ENCODE results near the gene KCNQ1OT1. TPM values are rescaled to one million over a fixed set of nuclear protein-coding genes. Genes with fewer than 3 reads are reported as not detected.

Gene KCNQ1OT1
- total RNA-seq, 1 donor from 2014 or later, result 0.33 TPM

GRCh38 chr11:2586087-2586792, 113.6 kb downstream of the KCNQ1OT1 start:
- Histone ChIP-seq H3K36me3 (no peaks in the 10 kb centered on the region), H3K4me3 (no peak overlapping the region), H3K27me3 (ENCODE audit: low read depth) (no peaks in the 10 kb centered on the region), H3K4me1 (peaks cover 15% of the 10 kb centered on the region), H3K27ac (replicated peaks) (no peak overlapping the region), H3K9me3 (replicated peaks) (no peaks in the 10 kb centered on the region)
- intact Hi-C loops (cut with micrococcal nuclease), result no loop called here
- DNase-seq, result peak; percentile 9
- TF ChIP-seq, protein P1, sequence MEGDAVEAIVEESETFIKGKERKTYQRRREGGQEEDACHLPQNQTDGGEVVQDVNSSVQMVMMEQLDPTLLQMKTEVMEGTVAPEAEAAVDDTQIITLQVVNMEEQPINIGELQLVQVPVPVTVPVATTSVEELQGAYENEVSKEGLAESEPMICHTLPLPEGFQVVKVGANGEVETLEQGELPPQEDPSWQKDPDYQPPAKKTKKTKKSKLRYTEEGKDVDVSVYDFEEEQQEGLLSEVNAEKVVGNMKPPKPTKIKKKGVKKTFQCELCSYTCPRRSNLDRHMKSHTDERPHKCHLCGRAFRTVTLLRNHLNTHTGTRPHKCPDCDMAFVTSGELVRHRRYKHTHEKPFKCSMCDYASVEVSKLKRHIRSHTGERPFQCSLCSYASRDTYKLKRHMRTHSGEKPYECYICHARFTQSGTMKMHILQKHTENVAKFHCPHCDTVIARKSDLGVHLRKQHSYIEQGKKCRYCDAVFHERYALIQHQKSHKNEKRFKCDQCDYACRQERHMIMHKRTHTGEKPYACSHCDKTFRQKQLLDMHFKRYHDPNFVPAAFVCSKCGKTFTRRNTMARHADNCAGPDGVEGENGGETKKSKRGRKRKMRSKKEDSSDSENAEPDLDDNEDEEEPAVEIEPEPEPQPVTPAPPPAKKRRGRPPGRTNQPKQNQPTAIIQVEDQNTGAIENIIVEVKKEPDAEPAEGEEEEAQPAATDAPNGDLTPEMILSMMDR (IDR thresholded peaks at IDR 0.05; ENCODE audit: borderline replicate concordance), result no peak

DNA sequence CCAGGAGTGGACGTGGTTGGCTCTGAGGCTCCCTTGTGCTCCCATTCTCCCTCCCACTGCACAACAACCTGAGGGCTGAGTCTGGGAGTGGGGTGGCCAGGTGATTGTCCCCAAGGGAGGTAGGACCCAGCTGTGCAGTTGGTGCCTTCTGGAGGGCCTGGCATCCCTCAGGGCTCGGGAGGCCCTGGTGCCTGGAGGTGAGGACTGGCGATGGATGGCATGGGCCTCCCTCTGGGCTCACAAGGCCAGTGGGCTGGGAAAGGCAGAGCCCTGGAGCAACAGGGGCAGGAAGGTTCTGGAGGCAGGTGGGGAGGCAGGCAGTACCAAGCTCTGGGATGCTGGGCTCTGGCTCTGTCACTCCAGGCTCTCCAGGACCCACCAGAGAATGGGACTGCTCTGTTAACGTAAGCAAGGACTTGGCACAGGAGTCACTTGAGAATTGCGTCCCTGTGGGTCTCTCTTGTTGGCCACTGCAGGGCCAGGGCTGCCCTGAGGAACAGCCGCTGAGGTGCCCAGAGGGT, 114.2 kb downstream of the KCNQ1OT1 start:
- intact Hi-C loops (cut with micrococcal nuclease), result no loop called here
- DNase-seq, result no peak

DNA sequence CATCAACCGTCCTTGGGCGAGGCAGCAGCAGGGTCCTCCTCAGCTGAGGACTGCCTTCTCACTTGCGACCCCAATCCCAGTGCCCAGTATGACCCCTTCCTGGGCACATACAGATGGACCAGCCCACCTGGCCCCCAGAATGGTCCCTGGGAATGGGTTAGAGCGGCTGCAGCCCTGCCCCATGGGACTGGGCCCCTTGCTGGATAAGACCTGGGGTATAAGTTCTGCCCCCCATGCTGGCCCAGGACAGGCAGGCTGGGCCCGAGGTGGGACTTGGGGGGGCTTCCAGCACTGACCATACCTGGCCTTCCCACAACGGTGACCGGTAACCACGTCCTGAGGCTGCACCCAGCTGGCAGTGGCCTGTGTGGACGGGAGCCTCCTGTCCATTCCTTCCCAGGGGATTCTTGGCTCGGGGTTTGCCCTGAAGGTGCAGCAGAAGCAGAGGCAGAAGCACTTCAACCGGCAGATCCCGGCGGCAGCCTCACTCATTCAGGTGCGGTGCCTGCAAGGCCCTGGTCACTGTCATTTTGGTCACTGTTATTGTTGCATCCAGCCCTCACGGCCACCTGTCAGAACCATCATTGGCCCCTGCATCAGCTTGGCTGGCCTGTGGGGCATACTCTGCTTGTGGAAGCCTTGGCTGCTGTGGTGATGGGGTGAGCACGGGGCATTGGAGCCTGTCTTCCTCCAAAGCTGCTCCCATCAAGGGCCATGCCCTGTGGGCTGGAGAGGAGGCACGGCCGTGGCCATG, 114.8 kb downstream of the KCNQ1OT1 start:
- Histone ChIP-seq H3K4me3 (no peak overlapping the region), H3K36me3 (no peaks in the 10 kb centered on the region), H3K4me1 (peaks cover 21% of the 10 kb centered on the region), H3K27ac (replicated peaks) (no peak overlapping the region), H3K27me3 (ENCODE audit: low read depth) (no peaks in the 10 kb centered on the region), H3K9me3 (replicated peaks) (no peaks in the 10 kb centered on the region)
- intact Hi-C loops (cut with micrococcal nuclease), result no loop called here
- TF ChIP-seq, protein P1 (IDR thresholded peaks at IDR 0.05; ENCODE audit: borderline replicate concordance), result no peak
- DNase-seq, result peak; percentile 11

More for the DNA sequence above, 114.2 kb downstream of the KCNQ1OT1 start:
- Histone ChIP-seq H3K4me1 (peaks cover 15% of the 10 kb centered on the region), H3K36me3 (no peaks in the 10 kb centered on the region), H3K27ac (replicated peaks) (no peak overlapping the region), H3K27me3 (ENCODE audit: low read depth) (no peaks in the 10 kb centered on the region), H3K9me3 (replicated peaks) (no peaks in the 10 kb centered on the region), H3K4me3 (no peak overlapping the region)
- TF ChIP-seq, protein P1 (IDR thresholded peaks at IDR 0.05; ENCODE audit: borderline replicate concordance), result no peak

DNA sequence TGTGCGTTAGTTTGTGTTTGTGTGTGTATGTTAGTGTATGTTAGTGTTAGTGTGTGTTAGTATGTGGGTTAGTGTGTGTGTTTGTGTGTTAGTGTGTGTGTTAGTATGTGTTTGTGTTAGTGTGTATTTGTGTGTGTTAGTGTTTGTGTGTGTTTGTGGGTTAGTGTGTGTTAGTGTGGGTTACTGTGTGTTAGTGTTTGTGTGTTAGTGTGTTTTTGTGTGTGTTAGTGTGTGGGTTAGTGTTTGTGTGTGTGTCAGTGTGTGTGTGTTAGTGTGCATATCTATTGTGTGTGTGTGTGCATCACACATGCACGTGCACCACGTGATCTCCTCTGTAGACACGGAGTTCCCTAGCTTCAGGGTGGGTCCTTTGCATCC, 115.4 kb downstream of the KCNQ1OT1 start:
- no peaks in the 10 kb centered on the region for H3K36me3 ChIP-seq
- H3K4me1 ChIP-seq, result peaks cover 26% of the 10 kb centered on the region
- no peaks in the 10 kb centered on the region for H3K27me3 ChIP-seq (ENCODE audit: low read depth)
- TF ChIP-seq, protein P1 (IDR thresholded peaks at IDR 0.05; ENCODE audit: borderline replicate concordance), result no peak
- no peak for DNase-seq
- H3K9me3 ChIP-seq (replicated peaks), result no peaks in the 10 kb centered on the region
- H3K27ac ChIP-seq (replicated peaks), result no peak overlapping the region
- intact Hi-C loops (cut with micrococcal nuclease), result no loop called here
- no peak overlapping the region for H3K4me3 ChIP-seq

DNA sequence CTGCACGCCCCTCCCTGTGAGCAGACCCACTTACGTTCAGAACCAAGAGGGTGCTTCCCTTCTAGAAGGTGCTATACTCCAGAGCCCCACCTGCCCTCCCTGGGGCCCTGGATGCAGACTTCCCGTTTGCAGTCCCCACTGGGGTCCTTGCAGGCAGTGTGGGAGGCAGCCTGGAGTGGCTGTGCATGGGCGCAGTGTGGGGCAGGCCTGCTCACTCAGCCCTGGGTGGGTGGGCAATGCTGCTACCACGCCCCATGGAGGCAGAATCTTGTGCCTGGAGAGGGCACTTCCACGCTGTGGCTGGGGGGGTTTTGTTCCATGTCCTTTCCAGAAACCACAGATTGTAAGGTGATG, 116.2 kb downstream of the KCNQ1OT1 start:
- peak; percentile 6 for DNase-seq

More for the DNA sequence above, 116.2 kb downstream of the KCNQ1OT1 start:
- no peak overlapping the region for H3K27ac ChIP-seq (replicated peaks)
- H3K9me3 ChIP-seq (replicated peaks), result no peaks in the 10 kb centered on the region
- intact Hi-C loops (cut with micrococcal nuclease), result no loop called here
- no peaks in the 10 kb centered on the region for H3K36me3 ChIP-seq
- H3K4me3 ChIP-seq, result no peak overlapping the region
- H3K27me3 ChIP-seq (ENCODE audit: low read depth), result no peaks in the 10 kb centered on the region
- H3K4me1 ChIP-seq, result peaks cover 35% of the 10 kb centered on the region
- TF ChIP-seq, protein P1 (IDR thresholded peaks at IDR 0.05; ENCODE audit: borderline replicate concordance), result no peak
